HG03060 (cell line): ENCODE results near the gene SLAMF8.
A peak's percentile ranks its signal among the peaks of the same experiment; 100 is the strongest.

Experiments
- ATAC-seq: cut with Tn5 transposase; IDR thresholded peaks from one replicate; pipeline ENCODE4 v1.9.1; 2021; ENCODE audit warnings: low read depth, moderate number of reproducible peaks; ENCODE audit not compliant: unreplicated experiment

SLAMF8 gene

DNA sequence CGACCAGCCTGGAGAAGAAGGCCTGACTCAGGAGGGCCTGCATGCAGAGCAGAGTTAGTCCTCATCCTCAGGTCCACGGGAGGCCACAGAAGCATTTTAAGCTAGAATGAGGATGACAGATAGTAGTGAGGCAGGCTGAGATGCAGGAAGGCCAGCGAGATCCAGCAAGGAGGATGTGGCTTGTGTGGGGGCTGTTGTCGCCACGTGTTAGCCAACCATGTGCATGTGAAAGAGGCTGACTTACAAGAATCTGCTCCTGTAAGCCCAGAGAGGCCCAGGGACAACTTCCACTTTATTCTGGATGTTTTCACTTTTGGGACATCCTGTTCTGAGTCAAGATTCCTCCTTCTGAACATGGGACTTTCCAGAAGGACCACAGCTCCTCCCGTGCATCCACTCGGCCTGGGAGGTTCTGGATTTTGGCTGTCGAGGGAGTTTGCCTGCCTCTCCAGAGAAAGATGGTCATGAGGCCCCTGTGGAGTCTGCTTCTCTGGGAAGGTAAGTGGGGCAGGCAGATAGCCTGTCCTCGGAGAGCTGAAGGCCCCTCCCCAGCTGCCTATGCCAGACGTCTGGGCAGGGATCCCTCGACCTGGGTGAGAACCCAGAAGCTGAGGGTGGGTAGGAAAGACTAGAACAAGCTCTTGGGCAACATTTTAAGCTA lies at the start of gene SLAMF8:
Gene SLAMF8 (plus strand): TSS at position 433 of the 661 bp plus-strand sequence. CDS start 26 bp downstream, at position 459.
- ATAC-seq, result no peak

- ATAC-seq, result no peak
These were observed 48.4 kb upstream of the SLAMF8 start for GRCh38 chr1:159778266-159778665.

DNA sequence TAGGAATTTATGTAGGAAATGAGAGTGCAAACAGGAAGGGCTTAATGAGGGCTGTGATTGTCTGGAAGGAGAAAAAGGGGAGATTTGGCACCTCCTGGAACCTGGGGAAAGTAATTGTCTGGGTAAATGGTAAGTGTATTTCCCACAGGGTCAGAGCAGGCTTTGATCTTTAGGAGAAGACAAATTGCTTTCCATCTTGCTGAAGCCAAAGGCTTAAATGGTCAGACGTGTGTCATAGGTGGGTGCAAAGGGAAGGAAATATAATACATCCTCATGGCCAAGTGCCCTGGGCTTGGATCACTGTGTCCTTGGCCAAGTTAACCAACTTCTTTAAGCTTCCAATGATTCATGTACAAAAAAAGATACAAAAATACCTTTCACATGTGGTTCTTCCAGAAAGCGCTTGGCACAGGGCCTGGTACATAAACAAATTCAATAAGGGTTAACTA lies 47.2 kb upstream of the SLAMF8 start:
- ATAC-seq, result no peak

DNA sequence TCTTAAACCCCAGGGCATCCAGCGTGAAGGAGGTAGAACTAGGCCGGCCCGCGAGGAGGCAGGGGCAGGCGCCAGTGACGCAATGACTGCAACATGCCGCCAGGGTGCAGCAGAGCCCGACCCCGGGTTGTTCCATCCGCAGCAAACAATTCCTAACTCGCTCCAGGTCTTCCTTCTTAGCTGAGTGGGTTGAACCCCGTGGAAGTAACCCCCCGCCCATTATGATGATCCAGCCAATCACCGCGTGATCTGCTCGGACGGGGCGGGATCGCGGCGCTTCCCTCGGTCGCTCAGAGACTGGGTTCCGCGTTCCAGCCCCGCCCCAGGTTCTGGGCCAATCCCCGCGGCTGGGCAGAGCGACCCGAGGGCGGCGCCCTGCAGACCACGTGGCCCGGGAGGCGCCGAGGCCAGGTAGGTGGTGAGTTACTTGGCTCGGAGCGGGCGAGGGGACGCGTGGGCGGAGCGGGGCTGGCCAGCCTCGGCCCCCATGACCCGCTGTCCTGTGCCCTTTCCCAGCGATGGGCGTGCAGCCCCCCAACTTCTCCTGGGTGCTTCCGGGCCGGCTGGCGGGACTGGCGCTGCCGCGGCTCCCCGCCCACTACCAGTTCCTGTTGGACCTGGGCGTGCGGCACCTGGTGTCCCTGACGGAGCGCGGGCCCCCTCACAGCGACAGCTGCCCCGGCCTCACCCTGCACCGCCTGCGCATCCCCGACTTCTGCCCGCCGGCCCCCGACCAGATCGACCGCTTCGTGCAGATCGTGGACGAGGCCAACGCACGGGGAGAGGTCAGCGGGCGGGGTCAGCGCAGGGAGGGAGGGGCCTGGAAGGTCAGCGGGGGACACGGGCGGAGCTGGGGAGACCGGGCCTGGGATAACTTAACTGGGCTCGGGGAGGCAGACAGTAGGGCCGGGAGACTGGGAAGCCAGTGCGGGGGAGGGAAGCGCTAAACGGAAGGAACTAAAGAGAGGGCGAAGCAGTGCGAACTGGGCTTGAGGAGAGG lies 45.8 kb upstream of the SLAMF8 start, which contains the start of gene DUSP23:
Gene DUSP23 (plus strand): TSS at position 380 of the 1,000 bp plus-strand sequence. CDS start 139 bp downstream, at position 519.
- ATAC-seq, result peak; percentile 90

- ATAC-seq, result no peak
These were observed 44.7 kb upstream of the SLAMF8 start for GRCh38 chr1:159781992-159782391.

GRCh38 chr1:159783724-159784123 lies 42.9 kb upstream of the SLAMF8 start:
- no peak for ATAC-seq

GRCh38 chr1:159786465-159786864 lies 40.2 kb upstream of the SLAMF8 start:
- no peak for ATAC-seq

DNA sequence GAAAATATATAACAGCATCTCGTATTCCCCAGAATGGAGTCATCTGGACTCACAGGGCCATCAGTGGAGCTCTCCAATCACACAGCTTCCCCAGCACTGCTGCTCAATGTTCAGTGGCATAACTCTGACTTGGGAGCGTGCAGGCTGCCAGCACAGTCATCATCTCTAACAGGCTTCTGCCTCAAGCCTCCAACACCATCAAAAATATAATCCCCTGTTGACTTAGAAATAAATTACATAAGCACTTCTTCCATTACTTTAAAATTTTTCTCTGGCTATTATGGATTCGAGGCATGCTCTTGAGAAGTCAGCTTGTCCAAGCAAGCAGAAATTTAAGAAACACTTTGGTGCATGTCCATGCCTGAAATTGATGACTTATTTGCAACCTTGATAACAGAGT lies 39.7 kb upstream of the SLAMF8 start:
- no peak for ATAC-seq

DNA sequence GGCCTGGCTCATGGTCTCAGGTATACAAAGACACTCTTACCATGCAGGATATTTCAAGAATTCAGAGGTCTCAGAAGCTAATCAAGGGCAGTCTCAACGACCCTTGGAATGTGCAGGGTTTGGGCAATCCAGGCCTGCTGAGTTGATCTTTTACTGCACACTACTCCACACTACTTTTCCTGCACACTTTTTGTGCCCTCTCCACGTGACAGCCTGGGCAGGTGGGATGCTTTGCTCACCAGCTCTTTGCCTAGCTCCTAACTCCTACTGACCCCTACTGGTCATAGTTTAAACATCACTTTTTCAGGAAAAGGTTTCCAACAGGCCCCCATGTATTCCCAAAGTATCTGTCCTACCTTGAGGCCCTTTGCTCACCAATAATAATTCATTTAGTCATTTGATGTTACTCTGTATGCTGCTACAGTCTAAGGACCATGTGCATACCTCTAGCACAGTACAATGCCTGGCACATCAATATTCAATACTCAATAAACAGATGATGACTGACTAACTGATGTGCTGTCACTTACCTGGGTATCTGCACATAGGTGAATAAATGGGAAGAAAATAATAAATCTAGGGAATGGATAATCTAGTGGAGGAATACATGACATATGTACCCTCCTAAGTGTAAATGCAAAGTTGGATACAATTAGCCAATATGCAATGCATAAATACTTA lies 36.3 kb upstream of the SLAMF8 start:
- no peak for ATAC-seq

GRCh38 chr1:159791031-159791430 lies 35.6 kb upstream of the SLAMF8 start:
- ATAC-seq, result no peak

- no peak for ATAC-seq
These were observed 35.2 kb upstream of the SLAMF8 start for GRCh38 chr1:159791461-159791860.

DNA sequence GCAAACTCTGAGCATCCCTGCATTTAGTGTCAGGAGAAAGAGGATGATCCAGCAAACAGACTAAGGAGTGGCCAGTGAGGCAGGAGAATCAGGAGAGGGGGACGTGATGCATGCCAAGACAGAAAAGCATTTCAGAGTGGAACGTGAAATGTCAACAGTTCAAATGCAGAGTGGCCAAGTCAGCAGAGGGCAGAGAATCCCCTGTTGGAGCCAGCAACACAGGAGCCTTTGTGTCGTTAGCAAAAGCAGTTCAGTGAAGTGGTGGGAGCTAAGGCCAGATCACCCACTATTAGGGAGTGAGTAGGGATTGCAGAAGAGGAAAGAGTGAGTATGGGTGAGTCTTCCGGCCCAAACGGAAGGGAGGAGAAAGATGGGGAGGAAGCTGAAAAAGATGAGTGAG lies 31.1 kb upstream of the SLAMF8 start:
- ATAC-seq, result no peak

- ATAC-seq, result no peak
These were observed 27.8 kb upstream of the SLAMF8 start for GRCh38 chr1:159798893-159799292.

DNA sequence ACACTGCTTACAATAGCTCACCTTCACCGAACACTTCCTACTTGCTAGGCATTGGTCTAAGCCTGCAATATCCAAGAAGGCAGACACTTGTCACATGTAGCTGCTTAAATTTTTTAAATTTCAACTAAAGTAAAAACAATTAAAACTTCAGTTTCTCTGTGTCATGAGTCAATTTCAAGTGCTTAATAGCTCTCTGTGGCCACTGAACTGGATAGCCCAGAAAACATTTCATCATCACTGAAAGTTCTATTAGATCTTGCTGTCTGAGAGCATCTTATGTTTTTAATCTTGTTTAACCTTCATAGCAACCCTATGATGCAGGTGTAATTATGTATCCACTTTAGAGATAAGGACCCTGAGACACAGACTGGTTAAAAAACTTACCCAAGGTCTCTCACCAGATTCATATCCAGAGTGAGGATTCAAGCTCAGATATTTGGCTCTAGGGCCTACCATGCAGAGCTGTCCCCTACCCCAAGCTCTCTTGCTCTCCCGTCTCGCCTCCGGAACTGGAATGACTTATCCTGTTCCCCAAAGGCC lies 27.2 kb upstream of the SLAMF8 start:
- ATAC-seq, result no peak

DNA sequence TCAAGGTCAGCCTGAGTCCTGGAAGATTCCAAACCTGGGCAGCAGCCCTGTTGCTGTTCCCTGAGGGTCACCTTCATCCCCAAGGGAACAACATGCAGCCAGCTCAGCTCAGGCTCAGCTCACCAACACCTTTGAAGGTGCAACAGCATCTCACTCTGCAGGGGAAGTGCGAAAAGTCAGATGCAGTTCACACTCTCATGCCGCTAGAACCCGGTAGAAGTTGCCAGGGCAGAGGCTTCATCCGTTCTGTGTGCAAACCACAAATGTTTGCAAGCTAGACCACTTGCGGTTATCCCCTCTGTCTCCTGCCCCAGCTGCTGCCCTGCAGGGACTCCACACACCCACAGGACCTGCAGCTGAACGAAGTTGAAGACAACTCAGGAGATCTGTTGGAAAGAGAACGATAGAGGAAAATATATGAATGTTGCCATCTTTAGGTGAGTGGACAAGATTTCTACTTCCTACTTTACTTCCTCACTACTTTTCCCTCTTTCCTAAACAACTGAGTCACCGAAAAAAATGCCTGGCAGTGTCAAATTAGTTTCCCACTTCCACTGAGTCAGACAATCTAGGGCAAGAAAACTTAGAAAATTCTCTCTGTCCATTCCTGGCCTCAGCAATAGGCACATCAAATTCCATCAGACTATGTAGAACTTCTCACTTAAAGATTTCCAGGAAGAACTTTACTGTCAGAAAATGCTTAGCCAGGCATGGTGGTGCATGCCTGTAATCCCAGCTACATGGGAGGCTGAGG lies 26.3 kb upstream of the SLAMF8 start:
- no peak for ATAC-seq

GRCh38 chr1:159802111-159802510 lies 24.6 kb upstream of the SLAMF8 start, which contains the start of gene FCRL6:
FCRL6 (plus strand) TSS chr1:159802360; CDS start chr1:159802425, 65 bp downstream.
- no peak for ATAC-seq

GRCh38 chr1:159803956-159804689 lies 22.6 kb upstream of the SLAMF8 start:
- ATAC-seq, result no peak

DNA sequence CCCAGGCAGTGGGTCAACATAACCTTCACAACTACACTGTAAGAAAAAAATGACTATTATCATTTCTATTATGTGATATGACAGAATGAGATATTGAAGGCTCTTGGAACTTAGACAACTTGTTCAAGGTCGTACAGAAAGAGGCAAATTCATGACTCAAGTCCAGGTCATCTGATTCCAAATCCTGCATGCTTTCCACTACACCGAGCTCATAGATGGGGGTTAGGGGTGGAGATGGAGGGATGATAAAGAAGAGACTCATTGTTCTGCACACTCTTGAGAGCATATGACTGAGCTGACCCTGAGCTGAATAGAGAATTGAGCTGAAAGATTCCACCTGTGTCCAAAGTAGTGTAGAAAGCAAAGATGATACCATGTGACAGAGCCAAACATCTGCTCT lies 21.7 kb upstream of the SLAMF8 start:
- ATAC-seq, result no peak

- ATAC-seq, result no peak
These were observed 10.7 kb upstream of the SLAMF8 start for GRCh38 chr1:159815926-159816325.
